A549 (cell line): Measurements from ENCODE around the gene BANF2.

Experiments
- CHD2 ChIP-seq: fragments of 150-350 bp; IDR thresholded peaks from 2 replicates; pipeline ENCODE4 v1.6.1; 2014; ENCODE audit warnings: low read length; ENCODE audit not compliant: partially characterized antibody
- CTCF ChIP-seq: fragments of >200 bp; sonication (Bioruptor Twin); formaldehyde crosslinking; IDR thresholded peaks from 3 replicates; pipeline ENCODE4 v1.5.1; 2016
- EP300 ChIP-seq, 2 experiments: fragments of >200 bp; sonication (Bioruptor Twin); formaldehyde crosslinking; IDR thresholded peaks; 2 replicates in 1 of 2; 3 replicates in 1 of 2; pipeline ENCODE4 v1.6.1; 2016 to 2017
- JUN ChIP-seq, 2 experiments: fragments of >200 bp; sonication (Bioruptor Twin); formaldehyde crosslinking; IDR thresholded peaks; 2 replicates in 1 of 2; 3 replicates in 1 of 2; pipeline ENCODE4 v1.6.1; 2016 to 2017
- JUNB ChIP-seq: fragments of >200 bp; sonication (Bioruptor Twin); formaldehyde crosslinking; IDR thresholded peaks from 2 replicates; pipeline ENCODE4 v1.6.1; 2016
- PHF8 ChIP-seq: fragments of 200-600 bp; sonication (generic); IDR thresholded peaks from 2 replicates; pipeline ENCODE4 v1.6.1; 2016; ENCODE audit warnings: low read depth, mild to moderate bottlenecking, antibody characterized with exemption, moderate library complexity, borderline replicate concordance
- POLR2A ChIP-seq: IDR thresholded peaks from 2 replicates; pipeline ENCODE4 v1.6.1; 2012; ENCODE audit warnings: mild to moderate bottlenecking, low read length
- RAD21 ChIP-seq, 2 experiments: fragments of >200 bp in 1 of 2; sonication (Bioruptor Twin) in 1 of 2; formaldehyde crosslinking in 1 of 2; IDR thresholded peaks in 1 of 2; conservative IDR thresholded peaks in 1 of 2; 2 replicates in 1 of 2; 3 replicates in 1 of 2; pipeline ENCODE4 v1.6.1; 2012 to 2018; ENCODE audit warnings: inconsistent platforms in 1 of 2
- ZSCAN20 ChIP-seq: fragments of 250-450 bp; sonication (Bioruptor Pico); IDR thresholded peaks from 2 replicates; pipeline ENCODE4 v1.8.0; 2022; ENCODE audit warnings: mild to moderate bottlenecking, moderate library complexity

GRCh38 chr20:17660667-17661066 lies 39.1 kb upstream of the BANF2 start:
- no peak for TF ChIP-seq RAD21 (conservative IDR thresholded peaks at IDR 0.05 in 1 of 2, IDR thresholded peaks at IDR 0.05 in 1 of 2)
- TF ChIP-seq CTCF = no peak
- TF ChIP-seq JUN (IDR thresholded peaks at IDR 0.05) = no peak
- no peak for TF ChIP-seq ZSCAN20 (CRISPR knock-in tag)
- no peak for TF ChIP-seq CHD2
- TF ChIP-seq PHF8 = no peak
- TF ChIP-seq JUNB = no peak
- TF ChIP-seq EP300 (IDR thresholded peaks at IDR 0.05) = no peak
- TF ChIP-seq POLR2A = no peak
